AG09309 (cell line): ENCODE data around the gene SPOCK3.

Source experiments
- DNase-seq: peaks from one replicate; pipeline ENCODE4 v3.0.0-alpha.2; 2010; ENCODE audit warnings: low read depth
- H3K4me3 ChIP-seq: 2 replicates; pipeline ENCODE4 v1.5.1; 2011; ENCODE audit warnings: mild to moderate bottlenecking, low read depth, low read length, moderate library complexity; ENCODE audit not compliant: control insufficient read depth
- TF ChIP-seq, protein P1 (sequence below): IDR thresholded peaks from 2 replicates; pipeline ENCODE4 v1.5.1; 2011; ENCODE audit warnings: mild to moderate bottlenecking, low read depth, low read length, inconsistent platforms; ENCODE audit not compliant: insufficient read depth, control insufficient read depth; ENCODE audit errors: missing control alignments

The SPOCK3 gene

DNA sequence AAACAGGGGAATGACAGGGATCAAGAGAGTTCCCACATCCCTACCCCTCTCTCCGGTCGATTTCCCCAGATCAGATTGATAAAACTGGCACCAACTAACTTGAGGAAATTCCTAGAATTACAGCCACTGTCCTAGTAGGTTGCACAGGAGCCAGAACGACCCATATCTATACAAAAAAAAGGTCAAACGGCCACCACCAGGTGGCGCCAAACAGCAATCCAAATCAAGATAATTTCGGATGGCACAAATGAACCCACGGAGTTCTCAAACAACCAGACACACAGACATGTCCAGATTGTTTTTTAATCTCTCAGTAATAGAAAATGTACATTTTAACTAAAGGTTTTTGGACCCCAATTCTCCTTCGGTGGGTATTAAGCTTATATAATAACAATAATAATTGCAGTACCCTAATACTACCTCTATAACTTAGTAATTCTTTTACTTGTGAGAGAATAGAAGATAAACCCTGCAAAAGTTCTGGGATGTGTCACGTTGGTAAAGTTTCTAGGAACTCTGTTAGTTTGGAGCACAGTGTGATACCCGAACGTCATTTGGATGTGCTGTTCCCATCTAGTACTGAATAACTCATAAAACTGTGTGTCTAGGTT, 212.6 kb downstream of the SPOCK3 start:
- no peak overlapping the region for H3K4me3 ChIP-seq
- TF ChIP-seq, protein P1, sequence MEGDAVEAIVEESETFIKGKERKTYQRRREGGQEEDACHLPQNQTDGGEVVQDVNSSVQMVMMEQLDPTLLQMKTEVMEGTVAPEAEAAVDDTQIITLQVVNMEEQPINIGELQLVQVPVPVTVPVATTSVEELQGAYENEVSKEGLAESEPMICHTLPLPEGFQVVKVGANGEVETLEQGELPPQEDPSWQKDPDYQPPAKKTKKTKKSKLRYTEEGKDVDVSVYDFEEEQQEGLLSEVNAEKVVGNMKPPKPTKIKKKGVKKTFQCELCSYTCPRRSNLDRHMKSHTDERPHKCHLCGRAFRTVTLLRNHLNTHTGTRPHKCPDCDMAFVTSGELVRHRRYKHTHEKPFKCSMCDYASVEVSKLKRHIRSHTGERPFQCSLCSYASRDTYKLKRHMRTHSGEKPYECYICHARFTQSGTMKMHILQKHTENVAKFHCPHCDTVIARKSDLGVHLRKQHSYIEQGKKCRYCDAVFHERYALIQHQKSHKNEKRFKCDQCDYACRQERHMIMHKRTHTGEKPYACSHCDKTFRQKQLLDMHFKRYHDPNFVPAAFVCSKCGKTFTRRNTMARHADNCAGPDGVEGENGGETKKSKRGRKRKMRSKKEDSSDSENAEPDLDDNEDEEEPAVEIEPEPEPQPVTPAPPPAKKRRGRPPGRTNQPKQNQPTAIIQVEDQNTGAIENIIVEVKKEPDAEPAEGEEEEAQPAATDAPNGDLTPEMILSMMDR, result peak; percentile 73
- DNase-seq, result peak; percentile 16

GRCh38 chr4:167020410-167020809, 213.9 kb downstream of the SPOCK3 start:
- no peak for DNase-seq

GRCh38 chr4:167014944-167015343, 219.3 kb downstream of the SPOCK3 start:
- no peak for DNase-seq
- H3K4me3 ChIP-seq, result no peak overlapping the region
- TF ChIP-seq, protein P1, result no peak

More at GRCh38 chr4:167020410-167020809, 213.9 kb downstream of the SPOCK3 start:
- TF ChIP-seq, protein P1, result no peak
- H3K4me3 ChIP-seq, result no peak overlapping the region

DNA sequence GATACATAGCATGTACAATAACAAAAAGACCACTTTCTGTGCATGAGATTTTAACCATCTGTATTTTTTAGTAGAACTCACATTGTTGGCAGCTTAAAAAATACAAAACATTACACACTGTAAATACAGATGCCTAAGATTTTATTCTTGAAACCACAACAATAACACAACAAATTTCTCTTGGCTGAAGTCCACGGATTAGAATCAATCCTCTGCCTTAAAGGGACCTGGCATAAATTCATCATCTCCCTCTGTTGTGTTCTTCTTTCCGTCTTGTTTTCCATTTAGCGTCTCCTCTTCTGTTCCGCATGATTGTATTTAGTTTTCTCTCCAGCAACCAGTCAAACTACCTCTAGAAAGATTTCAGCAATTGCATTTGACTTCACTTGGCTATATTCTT, 231.0 kb downstream of the SPOCK3 start:
- TF ChIP-seq, protein P1, result no peak
- no peak overlapping the region for H3K4me3 ChIP-seq
- DNase-seq, result no peak

- H3K4me3 ChIP-seq, result no peak overlapping the region
- no peak for DNase-seq
- TF ChIP-seq, protein P1, result no peak
These were observed 234.0 kb downstream of the SPOCK3 start for GRCh38 chr4:167000141-167000852.

DNA sequence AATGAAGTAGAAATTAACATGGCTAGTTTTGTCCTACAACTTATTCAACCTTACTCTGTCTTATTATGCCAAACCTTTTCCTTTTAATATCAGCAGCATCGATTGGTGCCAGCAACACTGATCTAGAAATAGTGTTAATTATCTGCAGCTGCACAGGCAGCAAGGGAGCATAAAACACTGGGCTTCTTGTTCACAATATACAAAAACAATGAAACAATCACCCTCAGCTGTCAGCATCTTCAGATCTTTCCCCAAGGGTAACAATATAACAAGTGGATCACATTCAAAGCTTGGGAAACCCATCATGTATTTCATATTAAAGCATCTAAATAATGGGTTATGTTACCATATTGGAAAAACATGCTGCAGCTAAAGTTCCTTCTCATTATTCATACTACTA, 238.1 kb downstream of the SPOCK3 start:
- DNase-seq, result no peak
- TF ChIP-seq, protein P1, result no peak
- H3K4me3 ChIP-seq, result no peak overlapping the region
